ENCODE data around the gene SIRT4. TPM values are rescaled to one million over a fixed set of nuclear protein-coding genes. Genes with fewer than 3 reads are reported as not detected.
"Not testable (repeated sequence)": the region's sequence is repeated elsewhere in the genome, so short reads cannot be mapped to it uniquely, and the experiment has no call there.

Gene SIRT4
- not detected for total RNA-seq

DNA sequence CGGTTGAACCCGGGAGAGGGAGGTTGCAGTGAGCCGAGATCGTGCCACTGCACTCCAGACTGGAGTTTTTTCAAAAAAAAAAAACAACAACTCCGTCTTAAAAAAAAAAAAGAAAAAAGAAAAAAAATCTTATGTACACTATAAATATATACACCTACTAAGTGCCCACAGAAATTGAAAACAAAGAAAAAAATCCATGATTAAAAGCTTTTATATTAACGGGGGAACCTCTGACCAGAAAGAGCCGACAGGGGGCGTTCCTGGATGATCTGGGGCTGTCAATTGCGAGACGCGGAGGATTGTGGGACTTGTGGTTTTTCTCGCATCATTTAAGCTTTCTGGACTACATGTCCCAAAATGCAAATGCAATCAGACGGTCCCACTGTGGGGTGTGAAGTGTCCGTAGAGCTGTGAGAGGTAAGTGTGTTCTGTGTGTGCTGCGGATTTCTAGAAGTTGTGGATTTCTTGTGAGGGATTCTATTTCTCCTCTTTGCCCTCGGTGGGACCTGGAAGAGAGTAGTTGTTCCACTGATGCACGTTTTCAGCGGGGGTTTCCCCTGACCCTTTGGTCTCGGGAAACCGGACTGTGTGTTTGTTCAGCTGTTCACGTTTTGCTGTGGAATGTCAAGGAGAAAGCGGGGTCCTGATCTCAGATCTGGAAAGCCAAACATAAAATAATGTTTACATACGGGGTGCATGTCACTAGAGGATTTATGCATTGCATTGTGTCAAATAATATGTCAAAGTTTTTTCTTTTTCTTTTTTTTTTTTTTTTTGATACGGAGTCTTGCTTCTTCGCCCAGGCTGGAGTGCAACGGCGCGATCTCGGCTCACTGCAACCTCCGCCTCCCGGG lies at the start of gene SIRT4:
SIRT4 (plus strand) TSS at position 360 of the 854 bp plus-strand sequence. CDS start 1,241 bp downstream, outside the sequence.
- no peaks in the 10 kb centered on the region for H3K36me3 ChIP-seq
- peaks cover 6% of the 10 kb centered on the region for H3K4me1 ChIP-seq
- H3K27ac ChIP-seq = peak within 1 kb of the TSS; percentile 34
- DNase-seq (ENCODE audit: extremely low spot score in 2 of 2) = no peak
- intact Hi-C loops (cut with DNase I) = no loop called here
- H3K4me3 ChIP-seq = peak within 1 kb of the TSS; percentile 55 to 78
- H3K27me3 ChIP-seq = no peaks in the 10 kb centered on the region
- no peaks in the 10 kb centered on the region for H3K9me3 ChIP-seq
- TF ChIP-seq POLR2AphosphoS5 (IDR thresholded peaks at IDR 0.05; ENCODE audit: insufficient read depth in 1 of 2, low read depth in 1 of 2) (peak in 1 of 2 donors; percentile 99), POLR2A (IDR thresholded peaks at IDR 0.05) (no peak), CTCF (IDR thresholded peaks at IDR 0.05) (peak; percentile 61 to 90 (median 88))

GRCh38 chr12:120253313-120253712 lies 48.8 kb upstream of the SIRT4 start:
- peaks cover 87% of the 10 kb centered on the region for H3K4me1 ChIP-seq
- intact Hi-C loops (cut with DNase I); H3K27ac ChIP-seq; DNase-seq (ENCODE audit: extremely low spot score in 2 of 2); H3K27me3 ChIP-seq; H3K9me3 ChIP-seq; H3K4me3 ChIP-seq; H3K36me3 ChIP-seq: not testable (repeated sequence)

DNA sequence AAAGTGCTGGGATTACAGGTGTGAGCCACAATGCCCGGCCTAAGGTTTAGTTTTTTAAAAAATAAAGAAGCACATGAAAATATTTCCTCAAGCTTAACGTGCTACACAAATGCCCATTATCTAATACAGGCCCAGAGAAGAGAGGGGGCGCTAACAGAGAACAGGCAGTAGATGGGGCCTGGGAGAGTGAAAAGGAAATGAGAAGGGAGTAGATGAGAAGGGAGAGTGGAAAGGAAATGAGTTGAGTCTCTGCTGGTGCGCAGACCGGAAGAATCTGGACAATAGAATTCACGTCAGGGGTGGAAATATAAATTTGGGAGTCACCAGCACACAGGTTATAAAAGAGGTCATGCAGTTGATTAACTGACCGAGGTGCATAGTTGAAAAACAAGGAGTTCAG lies 47.3 kb upstream of the SIRT4 start:
- intact Hi-C loops (cut with DNase I) = no loop called here
- TF ChIP-seq POLR2A (IDR thresholded peaks at IDR 0.05) (no peak), CTCF (IDR thresholded peaks at IDR 0.05) (no peak), POLR2AphosphoS5 (IDR thresholded peaks at IDR 0.05; ENCODE audit: insufficient read depth in 1 of 2, low read depth in 1 of 2) (peak in 1 of 2 donors; percentile 25)
- no peaks in the 10 kb centered on the region for H3K9me3 ChIP-seq
- peaks cover 87% of the 10 kb centered on the region for H3K4me1 ChIP-seq
- no peaks in the 10 kb centered on the region for H3K27me3 ChIP-seq
- no peak for DNase-seq (ENCODE audit: extremely low spot score in 2 of 2)
- H3K27ac ChIP-seq = peak overlapping the region; percentile 86
- H3K36me3 ChIP-seq = no peaks in the 10 kb centered on the region
- no peak overlapping the region for H3K4me3 ChIP-seq

DNA sequence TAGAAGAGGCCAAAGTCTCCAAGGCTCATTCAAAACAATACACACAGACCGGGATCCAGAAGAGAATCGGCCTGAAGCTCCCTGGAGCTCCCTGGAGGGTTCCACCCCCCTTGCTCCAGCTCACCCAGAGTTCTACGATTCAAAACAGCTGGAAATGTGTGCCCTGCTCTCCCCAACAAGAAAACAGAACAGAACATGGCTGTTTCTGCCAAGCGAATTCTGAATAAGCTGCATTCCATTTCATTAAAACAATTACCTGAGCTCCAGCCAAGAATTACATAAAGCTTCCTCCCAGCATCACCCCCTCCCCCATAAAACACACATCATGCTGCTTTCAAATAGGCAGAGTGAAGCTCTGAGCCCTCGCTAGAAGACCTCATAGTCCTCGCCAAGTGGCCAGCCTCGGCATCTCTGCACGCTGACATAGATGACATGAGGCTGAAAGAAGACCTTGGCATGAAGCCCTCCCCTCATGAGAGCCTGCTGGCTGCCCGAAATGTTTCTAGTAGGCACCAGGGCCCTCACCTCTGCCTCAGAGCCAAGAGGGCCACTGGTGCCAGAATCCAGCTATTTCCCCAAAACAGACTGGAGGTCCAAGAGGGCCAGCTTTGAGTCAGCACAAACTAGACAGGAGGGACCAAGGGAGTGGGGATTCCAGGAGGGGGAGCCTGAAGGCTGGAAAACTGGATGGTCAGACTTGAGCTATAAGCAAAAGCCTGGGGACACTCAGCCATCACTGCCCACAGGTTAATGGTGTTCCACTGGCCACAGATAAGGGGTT lies 44.9 kb upstream of the SIRT4 start:
- Histone ChIP-seq H3K4me3 (no peak overlapping the region), H3K36me3 (no peaks in the 10 kb centered on the region), H3K27me3 (no peaks in the 10 kb centered on the region), H3K27ac (peak overlapping the region; percentile 86), H3K4me1 (peaks cover 88% of the 10 kb centered on the region), H3K9me3 (no peaks in the 10 kb centered on the region)
- intact Hi-C loops (cut with DNase I) = no loop called here
- TF ChIP-seq CTCF (IDR thresholded peaks at IDR 0.05) (no peak), POLR2A (IDR thresholded peaks at IDR 0.05) (no peak), POLR2AphosphoS5 (IDR thresholded peaks at IDR 0.05; ENCODE audit: insufficient read depth in 1 of 2, low read depth in 1 of 2) (peak; percentile 72 to 89)
- no peak for DNase-seq (ENCODE audit: extremely low spot score in 2 of 2)

- H3K36me3 ChIP-seq = no peaks in the 10 kb centered on the region
- H3K9me3 ChIP-seq = no peaks in the 10 kb centered on the region
- H3K4me1 ChIP-seq = peaks cover 88% of the 10 kb centered on the region
- no peak overlapping the region for H3K4me3 ChIP-seq
- no peak for DNase-seq (ENCODE audit: extremely low spot score in 2 of 2)
- H3K27ac ChIP-seq = peak overlapping the region; percentile 86
- no peaks in the 10 kb centered on the region for H3K27me3 ChIP-seq
- no peak for TF ChIP-seq POLR2AphosphoS5 (IDR thresholded peaks at IDR 0.05; ENCODE audit: insufficient read depth in 1 of 2, low read depth in 1 of 2)
- TF ChIP-seq CTCF (IDR thresholded peaks at IDR 0.05) = no peak
- TF ChIP-seq POLR2A (IDR thresholded peaks at IDR 0.05) = no peak
- intact Hi-C loops (cut with DNase I) = no loop called here
Observed at GRCh38 chr12:120258323-120258896, 43.7 kb upstream of the SIRT4 start.

All from vagina (tissue), 2 donors.